Measurements from ENCODE around the gene TAF11L8.
"Not testable (repeated sequence)": the region's sequence is repeated elsewhere in the genome, so short reads cannot be mapped to it uniquely, and the experiment has no call there.

Gene TAF11L8

GRCh38 chr5:17620627-17621026 lies 29.9 kb upstream of the TAF11L8 start:
- H3K4me3 ChIP-seq (ENCODE audit: insufficient read depth in 1 of 2, low read depth in 1 of 2, low read length in 2 of 2): no peak overlapping the region
- H3K23ac ChIP-seq (ENCODE audit: low read length in 2 of 2): no peak overlapping the region
- H2BK12ac ChIP-seq (ENCODE audit: low read length in 2 of 2): no peak overlapping the region
- H3K27ac ChIP-seq (ENCODE audit: low read length, poor library complexity, severe bottlenecking): no peak overlapping the region
- no peak overlapping the region for H2BK120ac ChIP-seq (ENCODE audit: low read depth, low read length)
- no peaks in the 10 kb centered on the region for H3K36me3 ChIP-seq (ENCODE audit: control insufficient read depth in 1 of 2, insufficient read depth in 2 of 2, low read depth in 1 of 2, low read length in 2 of 2)
- H2BK15ac ChIP-seq (ENCODE audit: low read depth, poor library complexity, severe bottlenecking): no peak overlapping the region
- H2AK5ac ChIP-seq (ENCODE audit: low read length, severe bottlenecking): no peak overlapping the region
- no peaks in the 10 kb centered on the region for H3K9me3 ChIP-seq (ENCODE audit: control insufficient read depth, low read length)
- no peak overlapping the region for H3K14ac ChIP-seq (ENCODE audit: low read length in 2 of 2)
- H3K4me2 ChIP-seq (ENCODE audit: low read length, poor library complexity, severe bottlenecking): no peak overlapping the region
- H3K18ac ChIP-seq (ENCODE audit: low read depth in 1 of 2, low read length in 2 of 2): no peak overlapping the region
- H4K8ac ChIP-seq (ENCODE audit: low read length): no peak overlapping the region
- no peaks in the 10 kb centered on the region for H3K79me1 ChIP-seq (replicated peaks; ENCODE audit: low read length, poor library complexity, severe bottlenecking)
- H2BK5ac ChIP-seq (ENCODE audit: low read depth, low read length, poor library complexity, severe bottlenecking): no peak overlapping the region
- no peak overlapping the region for H4K91ac ChIP-seq (ENCODE audit: low read length)
- no peaks in the 10 kb centered on the region for H3K27me3 ChIP-seq (ENCODE audit: control insufficient read depth in 1 of 2, insufficient read depth in 1 of 2, low read length in 2 of 2)
- no peaks in the 10 kb centered on the region for H3K4me1 ChIP-seq (ENCODE audit: control insufficient read depth, insufficient read depth, low read depth, low read length)
- H3K4ac ChIP-seq (ENCODE audit: low read depth in 1 of 2, low read length in 2 of 2): no peak overlapping the region
- WGBS: 57% methylated on average over 17 of the region's 17 CpGs
- H2AFZ ChIP-seq (ENCODE audit: low read depth, low read length): no peak overlapping the region
- DNase-seq: no peak
- no peak overlapping the region for H3K9ac ChIP-seq (ENCODE audit: low read length)

- Histone ChIP-seq H3K4ac (ENCODE audit: low read depth in 1 of 2, low read length in 2 of 2) (no peak overlapping the region), H3K36me3 (ENCODE audit: control insufficient read depth in 1 of 2, insufficient read depth in 2 of 2, low read depth in 1 of 2, low read length in 2 of 2) (no peaks in the 10 kb centered on the region), H3K79me1 (replicated peaks; ENCODE audit: low read length, poor library complexity, severe bottlenecking) (no peaks in the 10 kb centered on the region), H3K9me3 (ENCODE audit: control insufficient read depth, low read length) (no peaks in the 10 kb centered on the region), H2AK5ac (ENCODE audit: low read length, severe bottlenecking) (no peak overlapping the region), H4K8ac (ENCODE audit: low read length) (no peak overlapping the region), H2BK15ac (ENCODE audit: low read depth, poor library complexity, severe bottlenecking) (no peak overlapping the region), H4K91ac (ENCODE audit: low read length) (no peak overlapping the region), H3K27me3 (ENCODE audit: control insufficient read depth in 1 of 2, insufficient read depth in 1 of 2, low read length in 2 of 2) (no peaks in the 10 kb centered on the region), H3K23ac (ENCODE audit: low read length in 2 of 2) (no peak overlapping the region), H2AFZ (ENCODE audit: low read depth, low read length) (no peak overlapping the region), H3K9ac (ENCODE audit: low read length) (no peak overlapping the region), H3K4me2 (ENCODE audit: low read length, poor library complexity, severe bottlenecking) (no peak overlapping the region), H2BK120ac (ENCODE audit: low read depth, low read length) (no peak overlapping the region), H2BK5ac (ENCODE audit: low read depth, low read length, poor library complexity, severe bottlenecking) (no peak overlapping the region), H3K4me1 (ENCODE audit: control insufficient read depth, insufficient read depth, low read depth, low read length) (no peaks in the 10 kb centered on the region), H3K14ac (ENCODE audit: low read length in 2 of 2) (no peak overlapping the region), H3K4me3 (ENCODE audit: insufficient read depth in 1 of 2, low read depth in 1 of 2, low read length in 2 of 2) (no peak overlapping the region), H3K18ac (ENCODE audit: low read depth in 1 of 2, low read length in 2 of 2) (no peak overlapping the region), H3K27ac (ENCODE audit: low read length, poor library complexity, severe bottlenecking) (no peak overlapping the region), H2BK12ac (ENCODE audit: low read length in 2 of 2) (no peak overlapping the region)
- no peak for DNase-seq
- WGBS: 86% methylated on average over 3 of the region's 3 CpGs
Observed at GRCh38 chr5:17619354-17619753, 28.6 kb upstream of the TAF11L8 start.

- no peak overlapping the region for H3K27ac ChIP-seq (ENCODE audit: low read length, poor library complexity, severe bottlenecking)
- no peak overlapping the region for H3K14ac ChIP-seq (ENCODE audit: low read length in 2 of 2)
- no peak overlapping the region for H3K23ac ChIP-seq (ENCODE audit: low read length in 2 of 2)
- H2AFZ ChIP-seq (ENCODE audit: low read depth, low read length): no peak overlapping the region
- no peak overlapping the region for H2BK12ac ChIP-seq (ENCODE audit: low read length in 2 of 2)
- H3K79me1 ChIP-seq (replicated peaks; ENCODE audit: low read length, poor library complexity, severe bottlenecking): no peaks in the 10 kb centered on the region
- no peak overlapping the region for H3K4ac ChIP-seq (ENCODE audit: low read depth in 1 of 2, low read length in 2 of 2)
- H4K91ac ChIP-seq (ENCODE audit: low read length): peak overlapping the region; percentile 39
- no peaks in the 10 kb centered on the region for H3K36me3 ChIP-seq (ENCODE audit: control insufficient read depth in 1 of 2, insufficient read depth in 2 of 2, low read depth in 1 of 2, low read length in 2 of 2)
- H3K18ac ChIP-seq (ENCODE audit: low read depth in 1 of 2, low read length in 2 of 2): no peak overlapping the region
- no peak overlapping the region for H3K9ac ChIP-seq (ENCODE audit: low read length)
- H3K9me3 ChIP-seq (ENCODE audit: control insufficient read depth, low read length): no peaks in the 10 kb centered on the region
- no peak overlapping the region for H3K4me2 ChIP-seq (ENCODE audit: low read length, poor library complexity, severe bottlenecking)
- no peak overlapping the region for H4K8ac ChIP-seq (ENCODE audit: low read length)
- no peak overlapping the region for H2AK5ac ChIP-seq (ENCODE audit: low read length, severe bottlenecking)
- DNase-seq: no peak
- no peak overlapping the region for H2BK15ac ChIP-seq (ENCODE audit: low read depth, poor library complexity, severe bottlenecking)
- no peaks in the 10 kb centered on the region for H3K4me1 ChIP-seq (ENCODE audit: control insufficient read depth, insufficient read depth, low read depth, low read length)
- WGBS: 87% methylated on average over 16 of the region's 17 CpGs
- no peak overlapping the region for H3K4me3 ChIP-seq (ENCODE audit: insufficient read depth in 1 of 2, low read depth in 1 of 2, low read length in 2 of 2)
- H2BK120ac ChIP-seq (ENCODE audit: low read depth, low read length): no peak overlapping the region
- no peak overlapping the region for H2BK5ac ChIP-seq (ENCODE audit: low read depth, low read length, poor library complexity, severe bottlenecking)
- H3K27me3 ChIP-seq (ENCODE audit: control insufficient read depth in 1 of 2, insufficient read depth in 1 of 2, low read length in 2 of 2): no peaks in the 10 kb centered on the region
Observed at GRCh38 chr5:17614872-17615605, 24.3 kb upstream of the TAF11L8 start.

GRCh38 chr5:17610092-17610491 lies 19.3 kb upstream of the TAF11L8 start, which contains the start of gene TAF11L12:
TAF11L12 (plus strand) TSS chr5:17610392.
- H4K8ac ChIP-seq (ENCODE audit: low read length); H3K36me3 ChIP-seq (ENCODE audit: control insufficient read depth in 1 of 2, insufficient read depth in 2 of 2, low read depth in 1 of 2, low read length in 2 of 2); H3K4me1 ChIP-seq (ENCODE audit: control insufficient read depth, insufficient read depth, low read depth, low read length); H2BK120ac ChIP-seq (ENCODE audit: low read depth, low read length); H2BK12ac ChIP-seq (ENCODE audit: low read length in 2 of 2); H4K91ac ChIP-seq (ENCODE audit: low read length); H2AFZ ChIP-seq (ENCODE audit: low read depth, low read length); H3K79me1 ChIP-seq (replicated peaks; ENCODE audit: low read length, poor library complexity, severe bottlenecking); H3K18ac ChIP-seq (ENCODE audit: low read depth in 1 of 2, low read length in 2 of 2); H3K27ac ChIP-seq (ENCODE audit: low read length, poor library complexity, severe bottlenecking); H3K27me3 ChIP-seq (ENCODE audit: control insufficient read depth in 1 of 2, insufficient read depth in 1 of 2, low read length in 2 of 2); H3K9me3 ChIP-seq (ENCODE audit: control insufficient read depth, low read length); H3K4ac ChIP-seq (ENCODE audit: low read depth in 1 of 2, low read length in 2 of 2); H3K4me3 ChIP-seq (ENCODE audit: insufficient read depth in 1 of 2, low read depth in 1 of 2, low read length in 2 of 2); H3K23ac ChIP-seq (ENCODE audit: low read length in 2 of 2); H2AK5ac ChIP-seq (ENCODE audit: low read length, severe bottlenecking); DNase-seq; H3K4me2 ChIP-seq (ENCODE audit: low read length, poor library complexity, severe bottlenecking); H3K14ac ChIP-seq (ENCODE audit: low read length in 2 of 2); H2BK5ac ChIP-seq (ENCODE audit: low read depth, low read length, poor library complexity, severe bottlenecking); H3K9ac ChIP-seq (ENCODE audit: low read length); H2BK15ac ChIP-seq (ENCODE audit: low read depth, poor library complexity, severe bottlenecking): not testable (repeated sequence)
- WGBS: 81% methylated on average over 2 of the region's 2 CpGs
